GM18858 (cell line): ENCODE results near the gene C12orf43.
"Not testable (repeated sequence)": the region's sequence is repeated elsewhere in the genome, so short reads cannot be mapped to it uniquely, and the experiment has no call there.

ENCODE experiments used
- ATAC-seq: cut with Tn5 transposase; IDR thresholded peaks from one replicate; pipeline ENCODE4 v1.9.1; 2021; ENCODE audit not compliant: unreplicated experiment

The C12orf43 gene

GRCh38 chr12:121015825-121016766 lies at the start of gene C12orf43:
Gene C12orf43 (minus strand): TSS chr12:121016487. CDS start chr12:121016474, 13 bp downstream.
- ATAC-seq: peak; percentile 88

GRCh38 chr12:121065345-121065744 lies 49.1 kb upstream of the C12orf43 start:
- no peak for ATAC-seq

- ATAC-seq: not testable (repeated sequence)
Measured at GRCh38 chr12:121064586-121064985, 48.3 kb upstream of the C12orf43 start.

GRCh38 chr12:121064116-121064515 lies 47.8 kb upstream of the C12orf43 start:
- ATAC-seq: no peak

GRCh38 chr12:121062391-121063045 lies 46.2 kb upstream of the C12orf43 start:
- no peak for ATAC-seq

- no peak for ATAC-seq
Measured at GRCh38 chr12:121061831-121062230, 45.5 kb upstream of the C12orf43 start.

GRCh38 chr12:121060149-121061001 lies 44.1 kb upstream of the C12orf43 start:
- ATAC-seq: peak; percentile 64

- ATAC-seq: no peak
Measured at GRCh38 chr12:121059031-121059898, 43.0 kb upstream of the C12orf43 start.

GRCh38 chr12:121057794-121058193 lies 41.5 kb upstream of the C12orf43 start:
- no peak for ATAC-seq

- no peak for ATAC-seq
Measured at GRCh38 chr12:121053706-121054105, 37.4 kb upstream of the C12orf43 start.

GRCh38 chr12:121050725-121051124 lies 34.4 kb upstream of the C12orf43 start:
- no peak for ATAC-seq

GRCh38 chr12:121048442-121048841 lies 32.2 kb upstream of the C12orf43 start:
- ATAC-seq: no peak

- not testable (repeated sequence) for ATAC-seq
Measured at GRCh38 chr12:121047400-121047799, 31.1 kb upstream of the C12orf43 start.

GRCh38 chr12:121043067-121043466 lies 26.8 kb upstream of the C12orf43 start:
- ATAC-seq: no peak

- no peak for ATAC-seq
Measured at GRCh38 chr12:121038861-121039668, 22.8 kb upstream of the C12orf43 start, which contains the start of gene OASL. Gene OASL (minus strand): TSS chr12:121039246. CDS start chr12:121038971, 275 bp downstream.

- ATAC-seq: no peak
Measured at GRCh38 chr12:121036810-121037326, 20.6 kb upstream of the C12orf43 start.

- ATAC-seq: no peak
Measured at GRCh38 chr12:121034616-121035305, 18.5 kb upstream of the C12orf43 start.

- ATAC-seq: no peak
Measured at GRCh38 chr12:121033625-121034349, 17.5 kb upstream of the C12orf43 start.
